A549 (cell line): ENCODE results near the gene FOCAD.

Experiments used
- CHD2 ChIP-seq: fragments of 150-350 bp; IDR thresholded peaks from 2 replicates; pipeline ENCODE4 v1.6.1; 2014; ENCODE audit warnings: low read length; ENCODE audit not compliant: partially characterized antibody
- EP300 ChIP-seq, 2 experiments: fragments of >200 bp; sonication (Bioruptor Twin); formaldehyde crosslinking; IDR thresholded peaks; 2 replicates in 1 of 2; 3 replicates in 1 of 2; pipeline ENCODE4 v1.6.1; 2016 to 2017
- ESRRA ChIP-seq: fragments of 150-350 bp; IDR thresholded peaks from 2 replicates; pipeline ENCODE4 v1.6.1; 2014; ENCODE audit warnings: mild to moderate bottlenecking, low read length, borderline replicate concordance
- HOXA7 ChIP-seq: fragments of 250-450 bp; sonication (Bioruptor Pico); IDR thresholded peaks from 2 replicates; pipeline ENCODE4 v1.5.0; 2020; ENCODE audit warnings: mild to moderate bottlenecking, moderate library complexity
- POLR2A ChIP-seq: IDR thresholded peaks from 2 replicates; pipeline ENCODE4 v1.6.1; 2012; ENCODE audit warnings: mild to moderate bottlenecking, low read length
- RCOR1 ChIP-seq: fragments of 150-350 bp; IDR thresholded peaks from 2 replicates; pipeline ENCODE4 v1.6.1; 2014; ENCODE audit warnings: antibody characterized with exemption, low read length, low read depth
- TF ChIP-seq, protein P1 (sequence below): IDR thresholded peaks from 2 replicates; pipeline ENCODE4 v1.6.1; 2012
- TF ChIP-seq, protein P2 (sequence below): fragments of >200 bp; sonication (Bioruptor Twin); formaldehyde crosslinking; IDR thresholded peaks from 3 replicates; pipeline ENCODE4 v1.5.1; 2016
- TF ChIP-seq, protein P3 (sequence below): fragments of >200 bp; sonication (Bioruptor Twin); formaldehyde crosslinking; IDR thresholded peaks from 3 replicates; pipeline ENCODE4 v1.6.1; 2016
- TF ChIP-seq, protein P4 (sequence below): fragments of 150-350 bp; IDR thresholded peaks from 2 replicates; pipeline ENCODE4 v1.6.1; 2014; ENCODE audit warnings: low read depth, mild to moderate bottlenecking, low read length

DNA sequence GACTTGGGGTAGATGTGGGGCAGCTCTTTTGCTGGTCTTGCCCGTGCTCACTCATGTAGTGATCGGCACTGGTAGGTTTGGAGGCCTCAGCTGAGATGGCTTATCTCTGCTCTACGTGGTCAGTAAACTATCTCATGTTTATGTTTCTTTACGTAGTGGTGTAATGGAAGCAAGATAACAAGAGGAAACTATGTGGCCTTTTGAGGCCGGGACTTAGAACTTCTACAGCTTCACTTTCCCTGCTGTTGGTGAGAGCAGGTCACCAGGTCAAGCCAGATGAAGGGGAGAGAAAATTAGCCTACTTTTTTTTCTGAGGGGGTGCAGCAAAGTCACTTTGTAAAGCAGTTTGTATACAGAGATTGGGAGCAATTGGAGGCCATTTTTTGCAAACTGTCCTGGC is 8.5 kb downstream of the FOCAD start:
- TF ChIP-seq, protein P1, sequence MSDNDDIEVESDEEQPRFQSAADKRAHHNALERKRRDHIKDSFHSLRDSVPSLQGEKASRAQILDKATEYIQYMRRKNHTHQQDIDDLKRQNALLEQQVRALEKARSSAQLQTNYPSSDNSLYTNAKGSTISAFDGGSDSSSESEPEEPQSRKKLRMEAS: no peak
- TF ChIP-seq HOXA7 (CRISPR knock-in tag) (no peak), RCOR1 (no peak), CHD2 (no peak), EP300 (IDR thresholded peaks at IDR 0.05) (no peak), POLR2A (no peak), ESRRA (no peak)
- TF ChIP-seq, protein P2, sequence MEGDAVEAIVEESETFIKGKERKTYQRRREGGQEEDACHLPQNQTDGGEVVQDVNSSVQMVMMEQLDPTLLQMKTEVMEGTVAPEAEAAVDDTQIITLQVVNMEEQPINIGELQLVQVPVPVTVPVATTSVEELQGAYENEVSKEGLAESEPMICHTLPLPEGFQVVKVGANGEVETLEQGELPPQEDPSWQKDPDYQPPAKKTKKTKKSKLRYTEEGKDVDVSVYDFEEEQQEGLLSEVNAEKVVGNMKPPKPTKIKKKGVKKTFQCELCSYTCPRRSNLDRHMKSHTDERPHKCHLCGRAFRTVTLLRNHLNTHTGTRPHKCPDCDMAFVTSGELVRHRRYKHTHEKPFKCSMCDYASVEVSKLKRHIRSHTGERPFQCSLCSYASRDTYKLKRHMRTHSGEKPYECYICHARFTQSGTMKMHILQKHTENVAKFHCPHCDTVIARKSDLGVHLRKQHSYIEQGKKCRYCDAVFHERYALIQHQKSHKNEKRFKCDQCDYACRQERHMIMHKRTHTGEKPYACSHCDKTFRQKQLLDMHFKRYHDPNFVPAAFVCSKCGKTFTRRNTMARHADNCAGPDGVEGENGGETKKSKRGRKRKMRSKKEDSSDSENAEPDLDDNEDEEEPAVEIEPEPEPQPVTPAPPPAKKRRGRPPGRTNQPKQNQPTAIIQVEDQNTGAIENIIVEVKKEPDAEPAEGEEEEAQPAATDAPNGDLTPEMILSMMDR: no peak
- TF ChIP-seq, protein P3, sequence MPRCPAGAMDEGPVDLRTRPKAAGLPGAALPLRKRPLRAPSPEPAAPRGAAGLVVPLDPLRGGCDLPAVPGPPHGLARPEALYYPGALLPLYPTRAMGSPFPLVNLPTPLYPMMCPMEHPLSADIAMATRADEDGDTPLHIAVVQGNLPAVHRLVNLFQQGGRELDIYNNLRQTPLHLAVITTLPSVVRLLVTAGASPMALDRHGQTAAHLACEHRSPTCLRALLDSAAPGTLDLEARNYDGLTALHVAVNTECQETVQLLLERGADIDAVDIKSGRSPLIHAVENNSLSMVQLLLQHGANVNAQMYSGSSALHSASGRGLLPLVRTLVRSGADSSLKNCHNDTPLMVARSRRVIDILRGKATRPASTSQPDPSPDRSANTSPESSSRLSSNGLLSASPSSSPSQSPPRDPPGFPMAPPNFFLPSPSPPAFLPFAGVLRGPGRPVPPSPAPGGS: no peak
- TF ChIP-seq, protein P4, sequence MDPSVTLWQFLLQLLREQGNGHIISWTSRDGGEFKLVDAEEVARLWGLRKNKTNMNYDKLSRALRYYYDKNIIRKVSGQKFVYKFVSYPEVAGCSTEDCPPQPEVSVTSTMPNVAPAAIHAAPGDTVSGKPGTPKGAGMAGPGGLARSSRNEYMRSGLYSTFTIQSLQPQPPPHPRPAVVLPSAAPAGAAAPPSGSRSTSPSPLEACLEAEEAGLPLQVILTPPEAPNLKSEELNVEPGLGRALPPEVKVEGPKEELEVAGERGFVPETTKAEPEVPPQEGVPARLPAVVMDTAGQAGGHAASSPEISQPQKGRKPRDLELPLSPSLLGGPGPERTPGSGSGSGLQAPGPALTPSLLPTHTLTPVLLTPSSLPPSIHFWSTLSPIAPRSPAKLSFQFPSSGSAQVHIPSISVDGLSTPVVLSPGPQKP: no peak
